Upper lobe of right lung (tissue), 1 donor: ENCODE results near the gene SERPIND1. TPM values are rescaled to one million over a fixed set of nuclear protein-coding genes. Genes with fewer than 3 reads are reported as not detected.

Source experiments
- ATAC-seq: fragments of 200-7000 bp; cut with Tn5 transposase; one replicate; pipeline ENCODE4 v1.9.1; 2020; ENCODE audit warnings: mild to moderate bottlenecking, moderate library complexity
- DNase-seq: peaks from one replicate; pipeline ENCODE4 v3.0.0-alpha.2; 2020
- H3K27ac ChIP-seq: fragments of 200-600 bp; one replicate; pipeline ENCODE4 v1.8.0; 2022
- H3K27me3 ChIP-seq: fragments of 200-600 bp; one replicate; pipeline ENCODE4 v1.8.0; 2022; ENCODE audit warnings: mild to moderate bottlenecking
- H3K36me3 ChIP-seq: fragments of 200-600 bp; one replicate; pipeline ENCODE4 v1.8.0; 2022
- H3K4me1 ChIP-seq: fragments of 200-600 bp; one replicate; pipeline ENCODE4 v1.8.0; 2022
- H3K4me3 ChIP-seq: fragments of 200-600 bp; one replicate; pipeline ENCODE4 v1.8.0; 2022; ENCODE audit warnings: mild to moderate bottlenecking
- H3K9me3 ChIP-seq: fragments of 200-600 bp; one replicate; pipeline ENCODE4 v1.8.0; 2022
- CTCF ChIP-seq: fragments of 200-600 bp; IDR thresholded peaks from one replicate; pipeline ENCODE4 v1.8.0; 2022; ENCODE audit warnings: antibody characterized with exemption
- intact Hi-C: fragments of 100-400 bp; cut with DNase I; formaldehyde crosslinking; loops from one replicate; pipeline ENCODE4 v1.11.0; 2022
- total RNA-seq: library from RNA; stranded (reverse); fragmentation: NEBNext Ultra II Directional; extraction: Animal tissue kit (Norgen Biotek cat#: 25700); gene quantifications from one replicate; pipeline ENCODE4 v1.2.1, GENCODE V29; 2021
- donor health status: DM: no; HTN: yes; CAD: no; lungs with severe emphysema.

The SERPIND1 gene
- total RNA-seq, 1 donor from 2014 or later = 0.58 TPM

- Histone ChIP-seq H3K36me3 (peaks cover 75% of the 10 kb centered on the region), H3K27ac (no peak overlapping the region), H3K4me1 (peaks cover 11% of the 10 kb centered on the region), H3K4me3 (no peak overlapping the region), H3K27me3 (no peaks in the 10 kb centered on the region), H3K9me3 (no peaks in the 10 kb centered on the region)
- intact Hi-C loops = no loop called here
- no peak for ATAC-seq
- DNase-seq = no peak
- TF ChIP-seq CTCF = no peak
Observed at GRCh38 chr22:20745119-20745518, 28.8 kb upstream of the SERPIND1 start.

- H3K4me1 ChIP-seq = peaks cover 23% of the 10 kb centered on the region
Observed at GRCh38 chr22:20746431-20747189, 27.3 kb upstream of the SERPIND1 start.

GRCh38 chr22:20747223-20747622, 26.7 kb upstream of the SERPIND1 start:
- intact Hi-C loops = no loop called here
- H3K27ac ChIP-seq = no peak overlapping the region
- no peaks in the 10 kb centered on the region for H3K9me3 ChIP-seq
- DNase-seq (no peak), ATAC-seq (no peak)
- no peaks in the 10 kb centered on the region for H3K27me3 ChIP-seq
- H3K4me3 ChIP-seq = no peak overlapping the region
- no peak for TF ChIP-seq CTCF
- H3K4me1 ChIP-seq = peaks cover 25% of the 10 kb centered on the region
- H3K36me3 ChIP-seq = peaks cover 79% of the 10 kb centered on the region

More at GRCh38 chr22:20746431-20747189, 27.3 kb upstream of the SERPIND1 start:
- no peak overlapping the region for H3K27ac ChIP-seq
- no peak overlapping the region for H3K4me3 ChIP-seq
- no peak for TF ChIP-seq CTCF
- peaks cover 77% of the 10 kb centered on the region for H3K36me3 ChIP-seq
- no peaks in the 10 kb centered on the region for H3K9me3 ChIP-seq
- ATAC-seq (no peak), DNase-seq (no peak)
- no peaks in the 10 kb centered on the region for H3K27me3 ChIP-seq
- intact Hi-C loops = no loop called here

GRCh38 chr22:20748082-20748481, 25.8 kb upstream of the SERPIND1 start:
- no peak overlapping the region for H3K4me3 ChIP-seq
- H3K27me3 ChIP-seq = no peaks in the 10 kb centered on the region
- no peak for TF ChIP-seq CTCF
- no peaks in the 10 kb centered on the region for H3K9me3 ChIP-seq
- intact Hi-C loops = no loop called here
- ATAC-seq (no peak), DNase-seq (no peak)
- peaks cover 79% of the 10 kb centered on the region for H3K36me3 ChIP-seq
- H3K4me1 ChIP-seq = peaks cover 25% of the 10 kb centered on the region
- peak overlapping the region; percentile 59 for H3K27ac ChIP-seq

GRCh38 chr22:20748731-20749428, 25.0 kb upstream of the SERPIND1 start:
- no peak for DNase-seq
- Histone ChIP-seq H3K27me3 (no peaks in the 10 kb centered on the region), H3K4me3 (no peak overlapping the region), H3K4me1 (peaks cover 25% of the 10 kb centered on the region), H3K36me3 (peaks cover 79% of the 10 kb centered on the region), H3K27ac (peak overlapping the region; percentile 59), H3K9me3 (no peaks in the 10 kb centered on the region)
- no peak for TF ChIP-seq CTCF
- intact Hi-C loops = no loop called here
- peak; percentile 77 for ATAC-seq
